Dermis microvascular lymphatic vessel endothelial cell (primary cell): ENCODE results near the gene GLCE. TPM values are rescaled to one million over a fixed set of nuclear protein-coding genes. Genes with fewer than 3 reads are reported as not detected.

ENCODE experiments used
- DNase-seq, 2 donors: peaks; one replicate each; pipeline versions ENCODE4 v3.0.0 to v3.0.0-alpha.2; 2010; ENCODE audit warnings: low read depth in 2 of 2
- total RNA-seq: library from RNA; depleted of rRNA; stranded (reverse); fragments of >200 nt; gene quantifications from 2 replicates; pipeline ENCODE4 v1.2.1, GENCODE V29; 2014

The GLCE gene
- 45.3 and 68.7 TPM in 2 replicates for total RNA-seq

- DNase-seq = peak; percentile 86 to 98
These were observed at the start of gene GLCE for GRCh38 chr15:69160141-69160993. GLCE (plus strand) TSS chr15:69160635; CDS start chr15:69255807, 95,172 bp downstream.

- DNase-seq = no peak
These were observed 46.0 kb upstream of the GLCE start for GRCh38 chr15:69114331-69114928.

GRCh38 chr15:69115031-69115430 lies 45.4 kb upstream of the GLCE start:
- no peak for DNase-seq

GRCh38 chr15:69116391-69116790 lies 44.0 kb upstream of the GLCE start:
- no peak for DNase-seq

- DNase-seq = no peak
These were observed 43.0 kb upstream of the GLCE start for GRCh38 chr15:69117431-69117871.

- no peak for DNase-seq
These were observed 42.3 kb upstream of the GLCE start for GRCh38 chr15:69118089-69118488.

- DNase-seq = no peak
These were observed 41.4 kb upstream of the GLCE start for GRCh38 chr15:69119001-69119400.

GRCh38 chr15:69119683-69120395 lies 40.6 kb upstream of the GLCE start:
- no peak for DNase-seq

GRCh38 chr15:69120732-69121131 lies 39.7 kb upstream of the GLCE start:
- no peak for DNase-seq

GRCh38 chr15:69121198-69121828 lies 39.1 kb upstream of the GLCE start:
- DNase-seq = no peak

- DNase-seq = no peak
These were observed 35.2 kb upstream of the GLCE start for GRCh38 chr15:69125236-69125635.

- no peak for DNase-seq
These were observed 34.4 kb upstream of the GLCE start for GRCh38 chr15:69126054-69126469.

GRCh38 chr15:69127306-69127705 lies 33.1 kb upstream of the GLCE start:
- DNase-seq = no peak

GRCh38 chr15:69128667-69129311 lies 31.6 kb upstream of the GLCE start:
- no peak for DNase-seq

- no peak for DNase-seq
These were observed 28.8 kb upstream of the GLCE start for GRCh38 chr15:69131362-69132220.

GRCh38 chr15:69132430-69132829 lies 28.0 kb upstream of the GLCE start:
- no peak for DNase-seq

- no peak for DNase-seq
These were observed 27.2 kb upstream of the GLCE start for GRCh38 chr15:69132977-69133861.

GRCh38 chr15:69133862-69134519 lies 26.4 kb upstream of the GLCE start:
- no peak for DNase-seq

- DNase-seq = no peak
These were observed 25.6 kb upstream of the GLCE start for GRCh38 chr15:69134791-69135190.
